Measurements from ENCODE around the gene NEMP1. TPM values are rescaled to one million over a fixed set of nuclear protein-coding genes. Genes with fewer than 3 reads are reported as not detected.

The NEMP1 gene
- total RNA-seq, 2 experiments from 2014 or later, result 7.2 to 9.9 TPM

- H3K36me3 ChIP-seq (ENCODE audit: insufficient read depth, low read length), result peaks cover 45% of the 10 kb centered on the region
- CTCF ChIA-PET, result interaction anchor here (1.5 to 7.6 kb wide), 4 partner anchors 20 to 33 kb away, joined by 4 to 67 read pairs (median 27); partner anchors contain the start of gene STAT6
- no peaks in the 10 kb centered on the region for H3K9me3 Mint-ChIP-seq
- no peaks in the 10 kb centered on the region for H3K27me3 Mint-ChIP-seq
- POLR2A ChIA-PET, result interaction anchor here (0.6 to 14.4 kb wide), 7 partner anchors 9 to 338 kb away, joined by 3 to 344 read pairs (median 5); partner anchors contain the start of genes NEMP1 and STAT6
- H3K9me3 ChIP-seq (ENCODE audit: control insufficient read depth in 1 of 2, insufficient read depth in 1 of 2, low read length in 2 of 2), result no peaks in the 10 kb centered on the region
- H3K27ac ChIP-seq (ENCODE audit: low read depth in 1 of 2, low read length in 2 of 2), result peak overlapping the region in 1 of 2 donors; percentile 17
- intact Hi-C loops (cut with DNase I, micrococcal nuclease), result no loop called here
- ATAC-seq (ENCODE audit: poor library complexity) (no peak), DNase-seq (peak in 1 of 14 experiments; percentile 29)
- peak overlapping the region; percentile 78 for H3K4me3 ChIP-seq (ENCODE audit: low read length)
- H3K36me3 Mint-ChIP-seq (ENCODE audit: low read depth), result peaks cover 77% of the 10 kb centered on the region
- peaks cover 74% of the 10 kb centered on the region for H3K4me1 ChIP-seq (ENCODE audit: insufficient read depth, low read length)
- peaks cover 69% of the 10 kb centered on the region for H3K4me1 Mint-ChIP-seq (ENCODE audit: low read depth)
- no peak for TF ChIP-seq CTCF (IDR thresholded peaks at IDR 0.05)
- H3K27ac Mint-ChIP-seq, result peak overlapping the region; percentile 98
- peak overlapping the region; percentile 94 for H3K4me3 Mint-ChIP-seq
- H3K27me3 ChIP-seq (ENCODE audit: control insufficient read depth in 1 of 2, insufficient read depth in 2 of 2, low read length in 2 of 2), result no peaks in the 10 kb centered on the region
Observed at GRCh38 chr12:57090924-57091637, 12.5 kb upstream of the NEMP1 start.

- peak overlapping the region; percentile 98 for H3K27ac Mint-ChIP-seq
- no peaks in the 10 kb centered on the region for H3K9me3 Mint-ChIP-seq
- intact Hi-C loops (cut with DNase I, micrococcal nuclease), result no loop called here
- no peak for DNase-seq
- H3K4me3 Mint-ChIP-seq, result peak overlapping the region; percentile 94
- Histone ChIP-seq H3K27me3 (ENCODE audit: control insufficient read depth in 1 of 2, insufficient read depth in 2 of 2, low read length in 2 of 2) (no peaks in the 10 kb centered on the region), H3K36me3 (ENCODE audit: insufficient read depth, low read length) (peaks cover 40% of the 10 kb centered on the region), H3K4me1 (ENCODE audit: insufficient read depth, low read length) (peaks cover 79% of the 10 kb centered on the region), H3K4me3 (ENCODE audit: low read length) (peak overlapping the region; percentile 78), H3K27ac (ENCODE audit: low read depth in 1 of 2, low read length in 2 of 2) (no peak overlapping the region), H3K9me3 (ENCODE audit: control insufficient read depth in 1 of 2, insufficient read depth in 1 of 2, low read length in 2 of 2) (no peaks in the 10 kb centered on the region)
- TF ChIP-seq CTCF (IDR thresholded peaks at IDR 0.05), result no peak
- H3K4me1 Mint-ChIP-seq (ENCODE audit: low read depth), result peaks cover 75% of the 10 kb centered on the region
- peaks cover 71% of the 10 kb centered on the region for H3K36me3 Mint-ChIP-seq (ENCODE audit: low read depth)
- POLR2A ChIA-PET, result interaction anchor here (0.6 to 14.4 kb wide), 4 partner anchors 12 to 337 kb away, joined by 3 to 344 read pairs (median 66); partner anchors contain the start of genes NEMP1 and STAT6
- CTCF ChIA-PET, result interaction anchor here (0.5 to 7.6 kb wide), 4 partner anchors 20 to 160 kb away, joined by 4 to 67 read pairs (median 26); partner anchors contain the start of gene STAT6
- no peaks in the 10 kb centered on the region for H3K27me3 Mint-ChIP-seq
- no peak for ATAC-seq (ENCODE audit: poor library complexity)
Observed at GRCh38 chr12:57090490-57090889, 11.9 kb upstream of the NEMP1 start.

GRCh38 chr12:57089271-57090245, 11.0 kb upstream of the NEMP1 start:
- H3K9me3 Mint-ChIP-seq, result no peaks in the 10 kb centered on the region
- CTCF ChIA-PET, result interaction anchor here (0.5 to 7.6 kb wide), 4 partner anchors 19 to 161 kb away, joined by 4 to 67 read pairs (median 26); partner anchors contain the start of gene STAT6

More at GRCh38 chr12:57089271-57090245, 11.0 kb upstream of the NEMP1 start:
- POLR2A ChIA-PET, result interaction anchor here (0.5 to 14.4 kb wide), 6 partner anchors 9 to 933 kb away, joined by 3 to 344 read pairs (median 12); partner anchors contain the start of genes NEMP1 and STAT6
- Histone ChIP-seq H3K27ac (ENCODE audit: low read depth in 1 of 2, low read length in 2 of 2) (peak overlapping the region; percentile 40 to 67), H3K27me3 (ENCODE audit: control insufficient read depth in 1 of 2, insufficient read depth in 2 of 2, low read length in 2 of 2) (no peaks in the 10 kb centered on the region), H3K4me3 (ENCODE audit: low read length) (peak overlapping the region; percentile 78), H3K36me3 (ENCODE audit: insufficient read depth, low read length) (peaks cover 33% of the 10 kb centered on the region), H3K4me1 (ENCODE audit: insufficient read depth, low read length) (peaks cover 79% of the 10 kb centered on the region), H3K9me3 (ENCODE audit: control insufficient read depth in 1 of 2, insufficient read depth in 1 of 2, low read length in 2 of 2) (no peaks in the 10 kb centered on the region)
- peak in 10 of 14 experiments; percentile 30 to 62 (median 46) for DNase-seq
- Mint-ChIP-seq H3K27me3 (no peaks in the 10 kb centered on the region), H3K4me3 (peak overlapping the region; percentile 94), H3K4me1 (ENCODE audit: low read depth) (peaks cover 75% of the 10 kb centered on the region), H3K27ac (peak overlapping the region; percentile 98), H3K36me3 (ENCODE audit: low read depth) (peaks cover 62% of the 10 kb centered on the region)
- intact Hi-C loops (cut with DNase I, micrococcal nuclease), result loop anchor here in 1 of 2 experiments (1.0 to 10.0 kb wide), 2 partner anchors 10 to 455 kb away; partner anchors contain the start of gene BAZ2A
- ATAC-seq (ENCODE audit: poor library complexity), result no peak
- TF ChIP-seq CTCF (IDR thresholded peaks at IDR 0.05), result no peak
